BLaER1 (cell line): Measurements from ENCODE around the gene TLCD4.

Experiments used
- H3K27ac ChIP-seq: shearing (Covaris generic); formaldehyde crosslinking; 2 replicates; pipeline ENCODE4 v1.8.1; 2022
- H3K27me3 ChIP-seq: shearing (Covaris generic); formaldehyde crosslinking; 2 replicates; pipeline ENCODE4 v1.8.1; 2022
- H3K36me3 ChIP-seq: shearing (Covaris generic); formaldehyde crosslinking; 2 replicates; pipeline ENCODE4 v1.8.1; 2022
- H3K4me1 ChIP-seq: shearing (Covaris generic); formaldehyde crosslinking; 2 replicates; pipeline ENCODE4 v1.8.1; 2022
- H3K4me2 ChIP-seq: shearing (Covaris generic); formaldehyde crosslinking; 2 replicates; pipeline ENCODE4 v1.8.1; 2022
- H3K4me3 ChIP-seq: shearing (Covaris generic); formaldehyde crosslinking; 2 replicates; pipeline ENCODE4 v1.8.1; 2022
- H3K9ac ChIP-seq: shearing (Covaris generic); formaldehyde crosslinking; 2 replicates; pipeline ENCODE4 v1.8.1; 2022
- H3K9me3 ChIP-seq: shearing (Covaris generic); formaldehyde crosslinking; 2 replicates; pipeline ENCODE4 v1.8.1; 2022
- H4K20me1 ChIP-seq: shearing (Covaris generic); formaldehyde crosslinking; 2 replicates; pipeline ENCODE4 v1.8.1; 2022
- Cebpa-rat ChIP-seq: shearing (Covaris generic); IDR thresholded peaks from 2 replicates; pipeline ENCODE4 v1.8.1; 2022

Gene TLCD4

GRCh38 chr1:95094923-95095322 is 22.2 kb upstream of the TLCD4 start:
- no peak for TF ChIP-seq Cebpa-rat
- H3K4me2 ChIP-seq, result no peak overlapping the region
- no peak overlapping the region for H3K9ac ChIP-seq
- no peaks in the 10 kb centered on the region for H3K27me3 ChIP-seq
- H3K9me3 ChIP-seq, result peaks cover 17% of the 10 kb centered on the region; the same call in 1 of the 2 replicates
- H3K27ac ChIP-seq, result no peak overlapping the region
- H3K36me3 ChIP-seq, result no peaks in the 10 kb centered on the region
- H3K4me3 ChIP-seq, result no peak overlapping the region
- H4K20me1 ChIP-seq, result no peaks in the 10 kb centered on the region
- no peaks in the 10 kb centered on the region for H3K4me1 ChIP-seq

- no peaks in the 10 kb centered on the region for H3K4me1 ChIP-seq
- H3K4me3 ChIP-seq, result no peak overlapping the region
- no peaks in the 10 kb centered on the region for H4K20me1 ChIP-seq
- H3K27me3 ChIP-seq, result no peaks in the 10 kb centered on the region
- H3K9ac ChIP-seq, result no peak overlapping the region
- TF ChIP-seq Cebpa-rat, result no peak
- no peak overlapping the region for H3K4me2 ChIP-seq
- H3K27ac ChIP-seq, result no peak overlapping the region
- peaks cover 9% of the 10 kb centered on the region; the same call in 1 of the 2 replicates for H3K9me3 ChIP-seq
- H3K36me3 ChIP-seq, result no peaks in the 10 kb centered on the region
Measured at GRCh38 chr1:95095833-95096217, 21.3 kb upstream of the TLCD4 start.

DNA sequence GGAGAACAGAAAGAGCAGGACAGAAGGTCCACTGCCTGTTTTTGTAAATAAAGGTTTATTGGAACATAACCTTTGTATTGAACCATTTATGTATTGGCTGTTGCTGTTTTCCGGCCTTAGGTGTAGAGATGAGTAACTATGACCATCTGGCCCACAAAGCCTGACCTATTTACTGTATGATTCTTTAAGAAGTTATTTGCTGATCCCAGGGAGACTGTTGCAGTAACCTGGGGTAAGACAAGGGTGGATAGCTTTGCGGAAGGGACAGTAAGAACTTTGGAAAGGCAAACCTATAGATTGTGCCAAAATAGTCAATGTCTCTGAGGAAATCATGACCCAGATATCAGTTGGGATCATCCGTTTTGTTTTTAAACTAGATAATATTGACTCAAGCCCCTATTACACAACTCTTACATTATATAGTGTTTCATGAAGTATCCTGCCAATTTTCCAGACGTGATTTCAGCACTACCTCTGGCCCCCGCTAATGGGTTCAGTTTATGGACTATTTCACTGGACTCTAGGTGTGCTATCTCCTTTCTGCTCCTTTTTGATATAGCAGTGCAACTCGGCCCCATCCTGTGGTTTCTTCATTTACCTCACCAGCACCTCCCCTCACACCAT is 20.8 kb upstream of the TLCD4 start:
- Histone ChIP-seq H3K4me1 (no peaks in the 10 kb centered on the region), H3K27me3 (no peaks in the 10 kb centered on the region), H3K9me3 (peaks cover 4% of the 10 kb centered on the region; the same call in 1 of the 2 replicates), H3K4me2 (no peak overlapping the region), H3K4me3 (no peak overlapping the region), H4K20me1 (no peaks in the 10 kb centered on the region), H3K9ac (no peak overlapping the region), H3K36me3 (no peaks in the 10 kb centered on the region), H3K27ac (no peak overlapping the region)
- no peak for TF ChIP-seq Cebpa-rat

DNA sequence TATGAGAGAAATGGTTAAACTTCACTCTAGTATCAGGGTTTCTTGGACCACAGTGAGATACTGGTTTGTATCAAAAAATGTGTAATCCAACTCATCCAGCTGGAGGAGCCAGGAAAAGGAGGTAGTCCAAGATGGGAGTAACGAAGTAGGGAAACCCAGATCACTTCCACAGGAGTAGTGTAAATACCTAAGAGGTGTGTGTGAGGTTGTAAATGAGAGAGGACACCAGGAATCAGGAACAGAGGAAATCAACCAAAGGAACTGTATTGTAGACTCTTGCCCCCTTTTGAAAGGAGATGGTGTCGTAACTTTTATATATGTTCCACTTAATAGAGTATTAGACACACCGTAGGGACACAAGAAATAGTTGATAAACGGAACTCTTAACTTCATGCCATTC is 19.7 kb upstream of the TLCD4 start:
- H3K4me3 ChIP-seq, result no peak overlapping the region
- no peaks in the 10 kb centered on the region for H4K20me1 ChIP-seq
- no peaks in the 10 kb centered on the region for H3K27me3 ChIP-seq
- no peak overlapping the region for H3K4me2 ChIP-seq
- no peak for TF ChIP-seq Cebpa-rat
- H3K4me1 ChIP-seq, result no peaks in the 10 kb centered on the region
- no peaks in the 10 kb centered on the region for H3K36me3 ChIP-seq
- no peak overlapping the region for H3K27ac ChIP-seq
- no peak overlapping the region for H3K9ac ChIP-seq
- no peaks in the 10 kb centered on the region for H3K9me3 ChIP-seq

DNA sequence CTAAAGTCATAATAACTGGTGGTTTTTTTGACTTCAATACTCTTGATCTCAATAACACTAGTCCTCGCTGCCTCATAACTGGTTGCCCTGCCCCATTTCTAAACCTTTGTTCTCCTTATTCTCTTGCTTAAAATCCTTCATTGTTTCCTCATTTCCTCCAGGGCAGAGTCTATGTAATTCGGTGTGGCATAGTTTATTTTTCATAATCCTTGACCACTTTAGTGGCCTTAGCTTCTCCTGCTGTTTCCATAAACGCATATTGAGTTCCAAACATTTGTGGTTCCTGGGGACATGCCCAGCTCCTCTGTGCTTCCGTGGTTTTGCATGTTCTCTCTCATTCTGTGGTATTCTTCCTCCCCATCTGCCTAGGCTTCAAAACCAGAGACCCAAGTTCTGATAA is 19.0 kb upstream of the TLCD4 start:
- Histone ChIP-seq H3K36me3 (no peaks in the 10 kb centered on the region), H3K27me3 (no peaks in the 10 kb centered on the region), H3K9me3 (no peaks in the 10 kb centered on the region), H3K9ac (no peak overlapping the region), H3K4me1 (no peaks in the 10 kb centered on the region), H3K4me3 (no peak overlapping the region), H3K27ac (no peak overlapping the region), H4K20me1 (no peaks in the 10 kb centered on the region), H3K4me2 (no peak overlapping the region)
- TF ChIP-seq Cebpa-rat, result no peak

GRCh38 chr1:95108792-95109191 is 8.4 kb upstream of the TLCD4 start:
- no peaks in the 10 kb centered on the region for H4K20me1 ChIP-seq
- no peak overlapping the region for H3K27ac ChIP-seq
- H3K36me3 ChIP-seq, result no peaks in the 10 kb centered on the region
- no peak for TF ChIP-seq Cebpa-rat
- H3K4me1 ChIP-seq, result peaks cover 13% of the 10 kb centered on the region
- H3K27me3 ChIP-seq, result no peaks in the 10 kb centered on the region
- no peak overlapping the region for H3K4me2 ChIP-seq
- no peaks in the 10 kb centered on the region for H3K9me3 ChIP-seq
- H3K4me3 ChIP-seq, result no peak overlapping the region
- H3K9ac ChIP-seq, result no peak overlapping the region

- Histone ChIP-seq H4K20me1 (no peaks in the 10 kb centered on the region), H3K9me3 (no peaks in the 10 kb centered on the region), H3K4me2 (peak overlapping the region; percentile 58; the same call in 1 of the 2 replicates), H3K27ac (no peak overlapping the region), H3K36me3 (no peaks in the 10 kb centered on the region), H3K9ac (no peak overlapping the region), H3K4me1 (peaks cover 13% of the 10 kb centered on the region), H3K27me3 (peaks cover 4% of the 10 kb centered on the region), H3K4me3 (no peak overlapping the region)
- TF ChIP-seq Cebpa-rat, result no peak
Measured at GRCh38 chr1:95111014-95111413, 6.1 kb upstream of the TLCD4 start.

- no peak overlapping the region for H3K27ac ChIP-seq
- no peak overlapping the region for H3K4me3 ChIP-seq
- H3K36me3 ChIP-seq, result no peaks in the 10 kb centered on the region
- peaks cover 30% of the 10 kb centered on the region for H3K27me3 ChIP-seq
- H3K4me1 ChIP-seq, result peaks cover 24% of the 10 kb centered on the region
- H3K4me2 ChIP-seq, result no peak overlapping the region
- no peaks in the 10 kb centered on the region for H4K20me1 ChIP-seq
- H3K9me3 ChIP-seq, result no peaks in the 10 kb centered on the region
- no peak for TF ChIP-seq Cebpa-rat
- H3K9ac ChIP-seq, result no peak overlapping the region
Measured at GRCh38 chr1:95113684-95114083, 3.5 kb upstream of the TLCD4 start.

DNA sequence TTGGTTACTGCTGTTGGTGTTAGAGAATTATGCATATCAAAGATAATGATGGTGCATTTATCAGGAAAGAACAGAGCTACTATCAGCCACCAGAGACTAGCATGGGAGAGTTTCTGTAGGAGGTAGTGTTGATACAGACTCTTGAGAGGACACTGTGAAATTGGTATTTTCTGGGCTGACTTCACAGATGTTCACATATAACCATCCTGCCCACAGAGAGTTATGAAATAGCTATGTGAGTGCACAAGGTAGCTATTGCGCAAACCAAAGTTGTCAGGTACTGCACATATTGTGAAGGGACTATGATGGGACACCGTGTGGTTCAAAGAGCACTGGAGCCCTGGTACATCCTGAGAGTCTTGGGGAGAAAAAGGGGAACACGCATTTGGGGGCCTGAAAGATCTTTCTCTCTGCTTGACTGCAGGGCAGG is 1.4 kb upstream of the TLCD4 start:
- Histone ChIP-seq H3K4me1 (peaks cover 24% of the 10 kb centered on the region), H3K9ac (no peak overlapping the region), H3K36me3 (no peaks in the 10 kb centered on the region), H3K4me2 (no peak overlapping the region), H3K27ac (no peak overlapping the region), H4K20me1 (no peaks in the 10 kb centered on the region), H3K4me3 (no peak overlapping the region), H3K9me3 (no peaks in the 10 kb centered on the region), H3K27me3 (peaks cover 47% of the 10 kb centered on the region)
- peak; percentile 59; the same call in 1 of the 2 replicates for TF ChIP-seq Cebpa-rat

GRCh38 chr1:95116580-95117206 is 462 bp upstream of the TLCD4 start:
- Histone ChIP-seq H3K9ac (peak overlapping the region; percentile 63), H3K36me3 (no peaks in the 10 kb centered on the region), H3K27me3 (peaks cover 47% of the 10 kb centered on the region), H3K27ac (no peak overlapping the region), H3K4me2 (peak overlapping the region; percentile 99), H3K4me3 (peak overlapping the region; percentile 78), H3K9me3 (no peaks in the 10 kb centered on the region), H4K20me1 (no peaks in the 10 kb centered on the region), H3K4me1 (peaks cover 19% of the 10 kb centered on the region)
- no peak for TF ChIP-seq Cebpa-rat
